ENCODE data around the gene SGCA. TPM values are rescaled to one million over a fixed set of nuclear protein-coding genes. Genes with fewer than 3 reads are reported as not detected.

SGCA gene
- total and polyA plus RNA-seq, 5 donors from 2014 or later: not detected

GRCh38 chr17:50172130-50172529 is 6.3 kb downstream of the SGCA start:
- Mint-ChIP-seq H3K27me3 (peaks cover 14% of the 10 kb centered on the region), H3K9me3 (no peaks in the 10 kb centered on the region), H3K36me3 (no peaks in the 10 kb centered on the region), H3K27ac (no peak overlapping the region), H3K4me1 (peaks cover 0 to 9% (median 7%) of the 10 kb centered on the region in 4 donors), H3K4me3 (no peak overlapping the region)
- Histone ChIP-seq H3K9me3 (ENCODE audit: control insufficient read depth in 2 of 2, low read length in 2 of 2) (no peaks in the 10 kb centered on the region), H3K36me3 (ENCODE audit: control insufficient read depth, insufficient read depth, low read length) (no peaks in the 10 kb centered on the region), H3K27ac (ENCODE audit: insufficient read depth, low read length, poor library complexity, severe bottlenecking) (no peak overlapping the region), H3K27me3 (ENCODE audit: control insufficient read depth, insufficient read depth, low read length) (no peaks in the 10 kb centered on the region), H3K4me3 (ENCODE audit: low read depth, low read length) (no peak overlapping the region), H3K4me1 (ENCODE audit: control insufficient read depth, insufficient read depth, low read length, poor library complexity, severe bottlenecking) (peaks cover 10% of the 10 kb centered on the region)
- ATAC-seq (ENCODE audit: low read depth in 2 of 2) (no peak), DNase-seq (no peak)

- H3K9me3 ChIP-seq (ENCODE audit: control insufficient read depth in 2 of 2, low read length in 2 of 2): no peaks in the 10 kb centered on the region
- Mint-ChIP-seq H3K27me3 (peaks cover 14% of the 10 kb centered on the region), H3K4me3 (no peak overlapping the region), H3K4me1 (peaks cover 0 to 11% (median 8%) of the 10 kb centered on the region in 4 donors), H3K27ac (no peak overlapping the region), H3K36me3 (no peaks in the 10 kb centered on the region), H3K9me3 (no peaks in the 10 kb centered on the region)
- no peaks in the 10 kb centered on the region for H3K36me3 ChIP-seq (ENCODE audit: control insufficient read depth, insufficient read depth, low read length)
- no peaks in the 10 kb centered on the region for H3K27me3 ChIP-seq (ENCODE audit: control insufficient read depth, insufficient read depth, low read length)
- H3K27ac ChIP-seq (ENCODE audit: insufficient read depth, low read length, poor library complexity, severe bottlenecking): no peak overlapping the region
- ATAC-seq (ENCODE audit: low read depth in 2 of 2) (no peak), DNase-seq (no peak)
- H3K4me1 ChIP-seq (ENCODE audit: control insufficient read depth, insufficient read depth, low read length, poor library complexity, severe bottlenecking): peaks cover 10% of the 10 kb centered on the region
- H3K4me3 ChIP-seq (ENCODE audit: low read depth, low read length): no peak overlapping the region
Observed at GRCh38 chr17:50172936-50173334, 7.1 kb downstream of the SGCA start.

GRCh38 chr17:50173335-50173941 is 7.6 kb downstream of the SGCA start:
- no peak for DNase-seq
- Histone ChIP-seq H3K9me3 (ENCODE audit: control insufficient read depth in 2 of 2, low read length in 2 of 2) (no peaks in the 10 kb centered on the region), H3K36me3 (ENCODE audit: control insufficient read depth, insufficient read depth, low read length) (no peaks in the 10 kb centered on the region), H3K4me1 (ENCODE audit: control insufficient read depth, insufficient read depth, low read length, poor library complexity, severe bottlenecking) (peaks cover 10% of the 10 kb centered on the region), H3K27me3 (ENCODE audit: control insufficient read depth, insufficient read depth, low read length) (no peaks in the 10 kb centered on the region), H3K4me3 (ENCODE audit: low read depth, low read length) (no peak overlapping the region), H3K27ac (ENCODE audit: insufficient read depth, low read length, poor library complexity, severe bottlenecking) (no peak overlapping the region)
- Mint-ChIP-seq H3K4me3 (no peak overlapping the region), H3K9me3 (no peaks in the 10 kb centered on the region), H3K36me3 (no peaks in the 10 kb centered on the region), H3K27ac (no peak overlapping the region), H3K27me3 (peaks cover 18% of the 10 kb centered on the region), H3K4me1 (peaks cover 0 to 16% (median 12%) of the 10 kb centered on the region in 4 donors)
- no peak for ATAC-seq (ENCODE audit: low read depth in 2 of 2)

- Mint-ChIP-seq H3K9me3 (no peaks in the 10 kb centered on the region), H3K27me3 (peaks cover 14% of the 10 kb centered on the region), H3K4me1 (peaks cover 0 to 11% (median 6%) of the 10 kb centered on the region in 4 donors), H3K27ac (no peak overlapping the region), H3K4me3 (no peak overlapping the region), H3K36me3 (no peaks in the 10 kb centered on the region)
- Histone ChIP-seq H3K4me1 (ENCODE audit: control insufficient read depth, insufficient read depth, low read length, poor library complexity, severe bottlenecking) (peaks cover 2% of the 10 kb centered on the region), H3K36me3 (ENCODE audit: control insufficient read depth, insufficient read depth, low read length) (no peaks in the 10 kb centered on the region), H3K9me3 (ENCODE audit: control insufficient read depth in 2 of 2, low read length in 2 of 2) (no peaks in the 10 kb centered on the region), H3K27ac (ENCODE audit: insufficient read depth, low read length, poor library complexity, severe bottlenecking) (no peak overlapping the region), H3K4me3 (ENCODE audit: low read depth, low read length) (no peak overlapping the region), H3K27me3 (ENCODE audit: control insufficient read depth, insufficient read depth, low read length) (no peaks in the 10 kb centered on the region)
- DNase-seq (no peak), ATAC-seq (ENCODE audit: low read depth in 2 of 2) (no peak)
Observed at GRCh38 chr17:50174444-50174843, 8.6 kb downstream of the SGCA start.

- H3K27ac ChIP-seq (ENCODE audit: insufficient read depth, low read length, poor library complexity, severe bottlenecking): no peak overlapping the region
- Mint-ChIP-seq H3K4me3 (no peak overlapping the region), H3K36me3 (no peaks in the 10 kb centered on the region), H3K27ac (no peak overlapping the region), H3K27me3 (peaks cover 17% of the 10 kb centered on the region), H3K4me1 (peaks cover 0 to 11% (median 6%) of the 10 kb centered on the region in 4 donors), H3K9me3 (no peaks in the 10 kb centered on the region)
- DNase-seq: no peak
- H3K36me3 ChIP-seq (ENCODE audit: control insufficient read depth, insufficient read depth, low read length): no peaks in the 10 kb centered on the region
- no peaks in the 10 kb centered on the region for H3K9me3 ChIP-seq (ENCODE audit: control insufficient read depth in 2 of 2, low read length in 2 of 2)
- H3K27me3 ChIP-seq (ENCODE audit: control insufficient read depth, insufficient read depth, low read length): no peaks in the 10 kb centered on the region
- H3K4me1 ChIP-seq (ENCODE audit: control insufficient read depth, insufficient read depth, low read length, poor library complexity, severe bottlenecking): no peaks in the 10 kb centered on the region
- no peak for ATAC-seq (ENCODE audit: low read depth in 2 of 2)
- H3K4me3 ChIP-seq (ENCODE audit: low read depth, low read length): no peak overlapping the region
Observed at GRCh38 chr17:50175035-50175807, 9.4 kb downstream of the SGCA start.

- no peaks in the 10 kb centered on the region for H3K36me3 ChIP-seq (ENCODE audit: control insufficient read depth, insufficient read depth, low read length)
- no peaks in the 10 kb centered on the region for H3K4me1 ChIP-seq (ENCODE audit: control insufficient read depth, insufficient read depth, low read length, poor library complexity, severe bottlenecking)
- no peak overlapping the region for H3K4me3 ChIP-seq (ENCODE audit: low read depth, low read length)
- no peak overlapping the region for H3K27ac ChIP-seq (ENCODE audit: insufficient read depth, low read length, poor library complexity, severe bottlenecking)
- H3K4me1 Mint-ChIP-seq: peaks cover 0 to 11% (median 6%) of the 10 kb centered on the region in 4 donors
- H3K27me3 ChIP-seq (ENCODE audit: control insufficient read depth, insufficient read depth, low read length): no peaks in the 10 kb centered on the region
- no peak for ATAC-seq (ENCODE audit: low read depth in 2 of 2)
- no peaks in the 10 kb centered on the region for H3K36me3 Mint-ChIP-seq
- peak overlapping the region in 1 of 3 donors; percentile 78 for H3K27ac Mint-ChIP-seq
- no peak overlapping the region for H3K4me3 Mint-ChIP-seq
- no peaks in the 10 kb centered on the region for H3K9me3 ChIP-seq (ENCODE audit: control insufficient read depth in 2 of 2, low read length in 2 of 2)
- no peaks in the 10 kb centered on the region for H3K9me3 Mint-ChIP-seq
- no peak for DNase-seq
- peaks cover 17% of the 10 kb centered on the region for H3K27me3 Mint-ChIP-seq
Observed at GRCh38 chr17:50176559-50177357, 11.0 kb downstream of the SGCA start.

GRCh38 chr17:50177476-50177875 is 11.7 kb downstream of the SGCA start:
- no peaks in the 10 kb centered on the region for H3K9me3 ChIP-seq (ENCODE audit: control insufficient read depth in 2 of 2, low read length in 2 of 2)
- H3K27ac ChIP-seq (ENCODE audit: insufficient read depth, low read length, poor library complexity, severe bottlenecking): no peak overlapping the region
- peaks cover 0 to 11% (median 6%) of the 10 kb centered on the region in 4 donors for H3K4me1 Mint-ChIP-seq
- no peak overlapping the region for H3K4me3 Mint-ChIP-seq
- ATAC-seq (ENCODE audit: low read depth in 2 of 2) (no peak), DNase-seq (no peak)
- H3K27ac Mint-ChIP-seq: no peak overlapping the region
- H3K27me3 ChIP-seq (ENCODE audit: control insufficient read depth, insufficient read depth, low read length): no peaks in the 10 kb centered on the region
- no peaks in the 10 kb centered on the region for H3K36me3 ChIP-seq (ENCODE audit: control insufficient read depth, insufficient read depth, low read length)
- no peaks in the 10 kb centered on the region for H3K36me3 Mint-ChIP-seq
- H3K4me1 ChIP-seq (ENCODE audit: control insufficient read depth, insufficient read depth, low read length, poor library complexity, severe bottlenecking): no peaks in the 10 kb centered on the region
- H3K4me3 ChIP-seq (ENCODE audit: low read depth, low read length): no peak overlapping the region
- no peaks in the 10 kb centered on the region for H3K9me3 Mint-ChIP-seq
- peaks cover 17% of the 10 kb centered on the region for H3K27me3 Mint-ChIP-seq

All from CD4-positive, CD25-positive, alpha-beta regulatory T cell (primary cell).